Measurements from ENCODE around the gene ZYG11A.
A peak's percentile ranks its signal among the peaks of the same experiment; 100 is the strongest.

Gene ZYG11A

GRCh38 chr1:52848423-52848822, 5.9 kb downstream of the ZYG11A start:
- no peaks in the 10 kb centered on the region for H3K4me1 ChIP-seq (ENCODE audit: insufficient read depth, poor library complexity, severe bottlenecking)
- no peaks in the 10 kb centered on the region for H3K36me3 ChIP-seq (ENCODE audit: low read depth)
- no peak overlapping the region for H3K4me3 ChIP-seq (ENCODE audit: severe bottlenecking)
- no peaks in the 10 kb centered on the region for H3K27me3 ChIP-seq (ENCODE audit: insufficient read depth, poor library complexity, severe bottlenecking)
- no peak for ATAC-seq (ENCODE audit: low read depth)
- no peak for DNase-seq (ENCODE audit: low spot score)
- H3K9me3 ChIP-seq (ENCODE audit: severe bottlenecking), result no peaks in the 10 kb centered on the region
- H3K27ac ChIP-seq (ENCODE audit: poor library complexity, severe bottlenecking), result no peak overlapping the region
- no peak for TF ChIP-seq CTCF (IDR thresholded peaks at IDR 0.05; ENCODE audit: poor library complexity, severe bottlenecking)

DNA sequence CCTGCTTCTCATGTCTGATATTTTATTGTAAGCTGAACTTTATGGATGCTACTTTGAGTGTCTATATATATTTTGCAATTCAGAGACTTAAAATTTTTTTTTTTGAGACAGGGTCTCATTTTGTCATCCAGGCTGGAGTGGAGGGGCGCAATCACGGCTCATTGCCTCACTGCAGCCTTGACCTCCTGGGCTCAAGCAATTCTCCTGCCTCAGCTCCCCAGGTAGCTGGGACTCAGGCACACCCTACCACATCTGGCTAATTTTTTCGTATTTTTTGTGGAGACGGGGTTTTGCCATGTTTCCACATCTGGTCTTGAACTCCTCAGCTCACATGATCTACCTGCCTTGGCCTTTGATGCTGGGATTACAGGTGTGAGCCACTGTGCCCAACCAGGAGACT, 8.4 kb downstream of the ZYG11A start:
- Histone ChIP-seq H3K4me3 (ENCODE audit: severe bottlenecking) (no peak overlapping the region), H3K9me3 (ENCODE audit: severe bottlenecking) (no peaks in the 10 kb centered on the region), H3K36me3 (ENCODE audit: low read depth) (peaks cover 5% of the 10 kb centered on the region), H3K27me3 (ENCODE audit: insufficient read depth, poor library complexity, severe bottlenecking) (no peaks in the 10 kb centered on the region), H3K4me1 (ENCODE audit: insufficient read depth, poor library complexity, severe bottlenecking) (no peaks in the 10 kb centered on the region), H3K27ac (ENCODE audit: poor library complexity, severe bottlenecking) (no peak overlapping the region)
- no peak for DNase-seq (ENCODE audit: low spot score)
- ATAC-seq (ENCODE audit: low read depth), result no peak
- no peak for TF ChIP-seq CTCF (IDR thresholded peaks at IDR 0.05; ENCODE audit: poor library complexity, severe bottlenecking)

- Histone ChIP-seq H3K4me1 (ENCODE audit: insufficient read depth, poor library complexity, severe bottlenecking) (no peaks in the 10 kb centered on the region), H3K9me3 (ENCODE audit: severe bottlenecking) (no peaks in the 10 kb centered on the region), H3K27me3 (ENCODE audit: insufficient read depth, poor library complexity, severe bottlenecking) (no peaks in the 10 kb centered on the region), H3K4me3 (ENCODE audit: severe bottlenecking) (no peak overlapping the region), H3K36me3 (ENCODE audit: low read depth) (peaks cover 15% of the 10 kb centered on the region), H3K27ac (ENCODE audit: poor library complexity, severe bottlenecking) (no peak overlapping the region)
- DNase-seq (ENCODE audit: low spot score) (no peak), ATAC-seq (ENCODE audit: low read depth) (no peak)
- TF ChIP-seq CTCF (IDR thresholded peaks at IDR 0.05; ENCODE audit: poor library complexity, severe bottlenecking), result no peak
Measured at GRCh38 chr1:52852854-52853253, 10.3 kb downstream of the ZYG11A start.

DNA sequence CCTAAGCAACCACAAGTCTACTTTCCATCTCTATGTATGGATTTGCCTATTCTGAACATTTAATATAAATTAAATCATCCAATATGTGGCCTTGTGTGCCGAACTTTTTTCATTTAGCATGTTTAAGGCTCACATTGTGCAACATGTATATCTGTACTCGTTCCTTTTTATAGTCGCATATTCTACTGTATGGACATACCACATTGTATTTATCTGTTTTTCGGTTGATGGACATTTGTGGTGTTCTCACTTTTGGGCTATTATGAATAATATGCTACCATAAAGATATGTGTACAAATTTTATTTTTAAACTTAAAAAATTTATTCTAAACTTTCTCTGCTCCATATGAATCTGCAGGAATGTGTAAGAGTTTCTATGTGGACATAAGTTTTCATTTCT, 13.0 kb downstream of the ZYG11A start:
- ATAC-seq (ENCODE audit: low read depth) (no peak), DNase-seq (ENCODE audit: low spot score) (no peak)
- no peak for TF ChIP-seq CTCF (IDR thresholded peaks at IDR 0.05; ENCODE audit: poor library complexity, severe bottlenecking)
- Histone ChIP-seq H3K27ac (ENCODE audit: poor library complexity, severe bottlenecking) (no peak overlapping the region), H3K4me3 (ENCODE audit: severe bottlenecking) (no peak overlapping the region), H3K9me3 (ENCODE audit: severe bottlenecking) (no peaks in the 10 kb centered on the region), H3K27me3 (ENCODE audit: insufficient read depth, poor library complexity, severe bottlenecking) (no peaks in the 10 kb centered on the region), H3K4me1 (ENCODE audit: insufficient read depth, poor library complexity, severe bottlenecking) (peaks cover 7% of the 10 kb centered on the region), H3K36me3 (ENCODE audit: low read depth) (peaks cover 16% of the 10 kb centered on the region)

DNA sequence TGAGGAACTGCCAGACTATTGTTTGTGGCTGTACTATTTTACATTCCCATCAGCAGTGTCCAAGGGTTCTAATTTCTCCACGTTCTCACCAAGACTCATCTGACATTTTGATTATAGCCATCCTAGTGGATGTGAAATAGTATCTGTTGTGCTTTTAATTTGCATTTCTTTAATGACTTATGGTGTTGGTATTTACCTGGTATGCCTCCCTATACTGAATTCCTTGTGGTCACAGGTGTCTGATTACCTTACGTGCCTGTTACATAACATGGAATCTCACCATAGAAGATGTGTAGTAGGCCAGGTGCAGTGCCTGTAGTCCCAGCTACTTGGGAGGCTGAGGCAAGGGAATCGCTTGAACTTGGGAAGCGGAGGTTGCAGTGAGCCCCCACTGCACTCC, 13.5 kb downstream of the ZYG11A start:
- no peak for DNase-seq (ENCODE audit: low spot score)
- Histone ChIP-seq H3K27ac (ENCODE audit: poor library complexity, severe bottlenecking) (no peak overlapping the region), H3K4me1 (ENCODE audit: insufficient read depth, poor library complexity, severe bottlenecking) (peaks cover 12% of the 10 kb centered on the region), H3K9me3 (ENCODE audit: severe bottlenecking) (no peaks in the 10 kb centered on the region), H3K4me3 (ENCODE audit: severe bottlenecking) (no peak overlapping the region), H3K27me3 (ENCODE audit: insufficient read depth, poor library complexity, severe bottlenecking) (no peaks in the 10 kb centered on the region), H3K36me3 (ENCODE audit: low read depth) (peaks cover 20% of the 10 kb centered on the region)
- ATAC-seq (ENCODE audit: low read depth), result peak; percentile 88
- no peak for TF ChIP-seq CTCF (IDR thresholded peaks at IDR 0.05; ENCODE audit: poor library complexity, severe bottlenecking)

Data from RWPE2 (cell line).